KMS-11 (cell line): Measurements from ENCODE around the gene NSD2.

ENCODE experiments used
- H2AFZ ChIP-seq: fragments of 200-600 bp; sonication (generic); 2 replicates; pipeline ENCODE4 v1.6.1; 2016; ENCODE audit warnings: antibody characterized with exemption, mixed run types, low read depth
- H3K27ac ChIP-seq: fragments of 200-600 bp; sonication (generic); 2 replicates; pipeline ENCODE4 v1.6.1; 2016; ENCODE audit warnings: mild to moderate bottlenecking, mixed run types
- H3K27me3 ChIP-seq: fragments of 200-600 bp; sonication (generic); 2 replicates; pipeline ENCODE4 v1.6.1; 2017; ENCODE audit warnings: mild to moderate bottlenecking, low read depth, mixed run types, moderate library complexity; ENCODE audit not compliant: insufficient read depth
- H3K36me3 ChIP-seq: fragments of 200-600 bp; sonication (generic); 2 replicates; pipeline ENCODE4 v1.6.1; 2017; ENCODE audit warnings: mild to moderate bottlenecking, mixed run types; ENCODE audit not compliant: insufficient read depth
- H3K4me1 ChIP-seq: fragments of 200-600 bp; sonication (generic); 2 replicates; pipeline ENCODE4 v1.6.1; 2016; ENCODE audit warnings: mild to moderate bottlenecking, low read depth, mixed run types; ENCODE audit not compliant: poor library complexity, severe bottlenecking
- H3K4me2 ChIP-seq: fragments of 200-600 bp; sonication (generic); 2 replicates; pipeline ENCODE4 v1.7.0; 2016; ENCODE audit warnings: mild to moderate bottlenecking, mixed run types
- H3K4me3 ChIP-seq: fragments of 200-600 bp; sonication (generic); IDR thresholded peaks from 2 replicates; pipeline ENCODE4 v1.6.1; 2017; ENCODE audit warnings: low read depth, low read length, mixed read lengths; ENCODE audit not compliant: insufficient read depth
- H3K79me2 ChIP-seq: fragments of 200-600 bp; sonication (generic); 2 replicates; pipeline ENCODE4 v1.6.1; 2016; ENCODE audit warnings: low read depth, mixed run types; ENCODE audit not compliant: insufficient read depth
- H3K9ac ChIP-seq: fragments of 200-600 bp; sonication (generic); 2 replicates; pipeline ENCODE4 v1.6.1; 2016; ENCODE audit warnings: mild to moderate bottlenecking, mixed run types
- H4K20me1 ChIP-seq: fragments of 200-600 bp; sonication (generic); 2 replicates; pipeline ENCODE4 v1.6.1; 2016; ENCODE audit warnings: mild to moderate bottlenecking, mixed run types; ENCODE audit not compliant: insufficient read depth
- TF ChIP-seq, protein P1 (sequence below): fragments of 200-600 bp; sonication (generic); conservative IDR thresholded peaks from 2 replicates; pipeline ENCODE4 v1.6.1; 2017; ENCODE audit warnings: low read depth, mild to moderate bottlenecking, antibody characterized with exemption, low read length, moderate library complexity, mixed read lengths

NSD2 gene

DNA sequence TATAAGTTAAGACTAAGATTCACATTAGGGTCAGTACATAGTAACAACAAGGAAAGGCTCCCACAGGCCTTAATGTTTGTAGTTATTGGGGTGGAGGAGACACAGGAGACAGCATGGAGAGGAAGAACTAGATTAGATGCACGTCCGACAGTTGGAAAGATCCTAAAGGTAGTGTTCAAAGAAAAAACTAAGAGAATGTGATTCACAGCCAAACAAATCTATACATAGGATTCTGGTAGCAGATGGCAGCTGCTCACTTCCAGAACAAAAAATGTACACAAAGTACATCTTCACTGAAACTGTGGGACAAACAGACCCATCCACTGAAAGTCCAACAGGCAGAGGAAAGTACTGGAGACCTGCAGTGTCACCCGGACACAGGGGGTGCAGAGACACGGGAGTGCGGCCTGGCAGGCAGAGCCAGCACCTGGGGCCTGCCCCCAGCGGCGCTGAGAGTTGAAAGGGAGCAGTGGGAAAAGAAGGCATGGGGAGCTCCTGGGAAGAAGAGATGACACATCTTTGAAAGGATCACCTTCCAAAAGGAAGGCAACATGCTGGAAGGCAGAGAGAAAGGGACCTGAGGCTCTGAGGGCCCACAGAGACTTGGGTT lies 97.6 kb downstream of the NSD2 start:
- Histone ChIP-seq H4K20me1 (no peaks in the 10 kb centered on the region), H3K9ac (no peak overlapping the region), H3K36me3 (no peaks in the 10 kb centered on the region)

DNA sequence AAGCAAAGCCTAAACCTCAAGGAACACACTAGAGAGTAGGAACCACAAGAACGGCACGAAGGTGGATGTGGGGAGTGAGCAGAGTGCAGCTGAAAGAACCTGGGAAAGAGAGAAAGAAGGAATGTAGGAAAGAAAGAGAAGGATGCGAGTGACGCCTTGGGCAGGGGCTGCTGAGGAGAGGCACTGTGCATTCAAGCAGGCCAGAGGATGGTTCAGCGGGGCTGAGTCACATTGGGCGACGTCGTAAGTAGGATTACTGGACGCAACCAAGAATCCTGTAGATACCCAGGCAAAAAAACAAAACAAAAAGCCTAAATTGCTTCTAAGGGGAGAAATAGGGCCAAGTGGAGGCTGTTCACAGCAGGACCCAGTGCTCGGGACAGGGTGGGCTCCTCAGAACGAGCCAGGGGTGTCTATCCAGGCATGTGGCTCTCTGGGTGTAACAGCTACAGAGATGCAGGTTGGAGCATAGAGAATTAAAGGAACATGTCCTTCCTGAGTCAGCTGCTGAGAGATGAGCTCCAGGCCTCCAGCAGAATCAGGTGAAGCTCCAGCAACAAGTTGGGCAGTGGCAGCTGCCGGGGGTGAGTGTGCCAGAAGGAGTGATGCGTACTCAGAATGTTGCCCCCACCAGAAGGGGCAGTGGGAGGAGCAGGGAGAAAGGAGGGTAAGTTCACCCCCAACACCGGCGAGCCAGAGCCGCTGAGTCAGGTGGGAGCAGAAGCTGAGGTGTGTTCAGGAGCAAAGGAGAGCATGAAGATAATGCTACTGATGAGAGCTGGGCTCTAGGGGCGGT lies 98.9 kb downstream of the NSD2 start:
- TF ChIP-seq, protein P1, sequence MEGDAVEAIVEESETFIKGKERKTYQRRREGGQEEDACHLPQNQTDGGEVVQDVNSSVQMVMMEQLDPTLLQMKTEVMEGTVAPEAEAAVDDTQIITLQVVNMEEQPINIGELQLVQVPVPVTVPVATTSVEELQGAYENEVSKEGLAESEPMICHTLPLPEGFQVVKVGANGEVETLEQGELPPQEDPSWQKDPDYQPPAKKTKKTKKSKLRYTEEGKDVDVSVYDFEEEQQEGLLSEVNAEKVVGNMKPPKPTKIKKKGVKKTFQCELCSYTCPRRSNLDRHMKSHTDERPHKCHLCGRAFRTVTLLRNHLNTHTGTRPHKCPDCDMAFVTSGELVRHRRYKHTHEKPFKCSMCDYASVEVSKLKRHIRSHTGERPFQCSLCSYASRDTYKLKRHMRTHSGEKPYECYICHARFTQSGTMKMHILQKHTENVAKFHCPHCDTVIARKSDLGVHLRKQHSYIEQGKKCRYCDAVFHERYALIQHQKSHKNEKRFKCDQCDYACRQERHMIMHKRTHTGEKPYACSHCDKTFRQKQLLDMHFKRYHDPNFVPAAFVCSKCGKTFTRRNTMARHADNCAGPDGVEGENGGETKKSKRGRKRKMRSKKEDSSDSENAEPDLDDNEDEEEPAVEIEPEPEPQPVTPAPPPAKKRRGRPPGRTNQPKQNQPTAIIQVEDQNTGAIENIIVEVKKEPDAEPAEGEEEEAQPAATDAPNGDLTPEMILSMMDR = no peak
- Histone ChIP-seq H3K79me2 (peaks cover 1% of the 10 kb centered on the region; the same call in 1 of the 2 replicates), H2AFZ (no peak overlapping the region), H3K4me2 (no peak overlapping the region), H3K36me3 (0 out of 2 replicates have a peak, but pooled peaks cover 2% of the 10 kb centered on the region), H3K27ac (peak overlapping the region; percentile 16; the same call in 1 of the 2 replicates), H4K20me1 (no peaks in the 10 kb centered on the region), H3K4me1 (no peaks in the 10 kb centered on the region), H3K9ac (no peak overlapping the region), H3K27me3 (no peaks in the 10 kb centered on the region), H3K4me3 (no peak overlapping the region)

More for the DNA sequence above, 97.6 kb downstream of the NSD2 start:
- Histone ChIP-seq H3K4me1 (no peaks in the 10 kb centered on the region), H3K79me2 (peaks cover 5% of the 10 kb centered on the region; the same call in 1 of the 2 replicates), H2AFZ (no peak overlapping the region), H3K4me3 (no peak overlapping the region), H3K27me3 (no peaks in the 10 kb centered on the region), H3K4me2 (no peak overlapping the region), H3K27ac (no peak overlapping the region; the same call in 1 of the 2 replicates)
- TF ChIP-seq, protein P1 = no peak

DNA sequence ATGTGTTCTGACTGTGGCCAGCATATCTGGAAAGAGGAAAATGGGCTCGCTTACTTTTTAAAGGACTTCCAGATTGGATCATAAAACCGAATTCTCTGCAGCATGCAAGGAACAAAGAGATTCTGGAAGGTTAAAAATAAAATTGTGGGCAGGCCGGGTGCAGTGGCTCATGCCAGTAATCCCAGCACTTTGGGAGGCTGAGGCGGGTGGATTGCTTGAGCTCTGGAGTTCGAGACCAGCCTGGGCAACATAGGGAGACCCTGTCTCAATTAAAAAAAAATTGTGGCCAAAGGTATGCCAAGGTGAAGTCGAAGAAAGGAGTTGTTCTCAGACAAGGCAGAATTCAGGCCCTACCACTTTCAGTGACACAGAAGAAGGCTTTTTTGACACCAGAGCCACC lies 99.7 kb downstream of the NSD2 start:
- Histone ChIP-seq H3K9ac (no peak overlapping the region), H3K27ac (no peak overlapping the region), H3K27me3 (no peaks in the 10 kb centered on the region), H3K36me3 (0 out of 2 replicates have a peak, but pooled peaks cover 4% of the 10 kb centered on the region), H3K4me2 (no peak overlapping the region), H2AFZ (no peak overlapping the region), H3K4me1 (no peaks in the 10 kb centered on the region), H4K20me1 (no peaks in the 10 kb centered on the region), H3K79me2 (no peaks in the 10 kb centered on the region), H3K4me3 (no peak overlapping the region)
- TF ChIP-seq, protein P1 = no peak

DNA sequence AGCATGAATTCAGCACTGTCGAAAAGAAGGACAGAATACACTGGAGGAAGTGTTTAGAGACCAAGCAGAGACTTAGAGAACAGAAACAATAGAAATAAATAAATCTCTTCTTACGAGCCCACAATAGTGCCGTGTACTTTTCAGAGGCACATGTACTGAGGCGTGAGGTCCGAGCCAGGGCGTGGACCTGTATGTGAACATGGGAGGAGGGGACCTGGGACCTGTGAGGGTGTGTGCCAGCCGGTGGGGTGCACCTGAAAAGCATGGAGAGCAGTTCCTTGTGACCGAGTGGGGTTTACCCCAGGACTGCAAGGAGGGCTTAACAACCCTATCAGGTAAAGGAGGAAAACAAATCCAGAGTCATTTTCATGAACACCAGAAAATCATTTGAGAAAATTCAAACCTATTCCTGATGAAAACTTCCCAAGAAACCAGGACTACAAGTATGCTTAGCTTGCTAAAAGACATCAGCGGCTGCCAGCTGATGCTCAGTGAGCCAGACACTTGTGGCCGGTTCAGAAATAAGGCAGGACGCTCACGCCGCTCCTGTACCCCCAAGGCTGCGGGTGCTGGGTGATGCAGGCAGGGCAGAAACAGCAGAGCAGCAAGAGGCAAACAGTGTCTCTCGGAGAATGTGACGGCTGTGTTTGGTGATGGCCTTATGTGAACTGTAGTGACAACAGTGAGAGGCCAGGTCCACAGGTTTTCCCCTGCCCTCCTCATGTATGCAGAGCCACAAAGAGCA lies 100.4 kb downstream of the NSD2 start:
- no peaks in the 10 kb centered on the region for H3K27me3 ChIP-seq
- TF ChIP-seq, protein P1 = no peak
- H3K4me1 ChIP-seq = no peaks in the 10 kb centered on the region
- H3K4me2 ChIP-seq = no peak overlapping the region
- H3K27ac ChIP-seq = no peak overlapping the region
- H4K20me1 ChIP-seq = no peaks in the 10 kb centered on the region
- H3K9ac ChIP-seq = no peak overlapping the region
- no peak overlapping the region for H2AFZ ChIP-seq
- H3K79me2 ChIP-seq = no peaks in the 10 kb centered on the region
- H3K36me3 ChIP-seq = 0 out of 2 replicates have a peak, but pooled peaks cover 4% of the 10 kb centered on the region
- no peak overlapping the region for H3K4me3 ChIP-seq
